H9 (cell line): ENCODE measurements around the gene IMMP2L. TPM values are rescaled to one million over a fixed set of nuclear protein-coding genes. Genes with fewer than 3 reads are reported as not detected.

ENCODE experiments used
- DNase-seq: peaks from one replicate; pipeline ENCODE4 v3.0.0-alpha.2; 2017
- H2AFZ ChIP-seq: one replicate; pipeline ENCODE4 v1.6.1; 2013; ENCODE audit warnings: mild to moderate bottlenecking, low read length, control low read depth, moderate library complexity
- H2AK5ac ChIP-seq: 2 replicates; pipeline ENCODE4 v1.6.1; 2013; ENCODE audit warnings: low read length, control low read depth, mixed read lengths; ENCODE audit not compliant: insufficient read length
- H2BK120ac ChIP-seq: one replicate; pipeline ENCODE4 v1.6.1; 2013; ENCODE audit warnings: low read depth, mild to moderate bottlenecking, low read length, control low read depth, inconsistent platforms; ENCODE audit not compliant: poor library complexity, severe bottlenecking
- H2BK12ac ChIP-seq: 2 replicates; pipeline ENCODE4 v1.6.1; 2013; ENCODE audit warnings: low read length, control low read depth, mixed read lengths, low read depth; ENCODE audit not compliant: insufficient read length
- H2BK15ac ChIP-seq: 2 replicates; pipeline ENCODE4 v1.6.1; 2013; ENCODE audit warnings: low read depth, low read length, control low read depth
- H2BK20ac ChIP-seq: one replicate; pipeline ENCODE4 v1.6.1; 2013; ENCODE audit warnings: low read depth, mild to moderate bottlenecking, low read length, control low read depth, inconsistent platforms; ENCODE audit not compliant: poor library complexity, severe bottlenecking
- H2BK5ac ChIP-seq: 2 replicates; pipeline ENCODE4 v1.6.1; 2013; ENCODE audit warnings: low read length, control low read depth, mixed read lengths; ENCODE audit not compliant: insufficient read length
- H3K14ac ChIP-seq: 2 replicates; pipeline ENCODE4 v1.6.1; 2013; ENCODE audit warnings: low read length, control low read depth; ENCODE audit not compliant: insufficient read depth
- H3K18ac ChIP-seq: 2 replicates; pipeline ENCODE4 v1.6.1; 2013; ENCODE audit warnings: low read depth, mild to moderate bottlenecking, mixed read lengths, low read length, control low read depth; ENCODE audit not compliant: insufficient read length
- H3K23ac ChIP-seq: 2 replicates; pipeline ENCODE4 v1.6.1; 2013; ENCODE audit warnings: low read length, control low read depth, mixed read lengths, low read depth; ENCODE audit not compliant: insufficient read length
- H3K23me2 ChIP-seq: 2 replicates; pipeline ENCODE4 v1.6.1; 2013; ENCODE audit warnings: low read depth, mild to moderate bottlenecking, mixed read lengths, low read length, control low read depth; ENCODE audit not compliant: insufficient read length, poor library complexity, severe bottlenecking
- H3K27ac ChIP-seq: 2 replicates; pipeline ENCODE4 v1.5.1; 2013; ENCODE audit warnings: low read length, control low read depth, mixed read lengths, low read depth; ENCODE audit not compliant: insufficient read length
- H3K27me3 ChIP-seq: 2 replicates; pipeline ENCODE4 v1.6.1; 2013; ENCODE audit warnings: low read length, control low read depth, inconsistent platforms; ENCODE audit not compliant: insufficient read depth
- H3K4ac ChIP-seq: 2 replicates; pipeline ENCODE4 v1.6.1; 2013; ENCODE audit warnings: low read depth, mild to moderate bottlenecking, control low read depth, inconsistent platforms, low read length, moderate library complexity
- H3K4me1 ChIP-seq: 2 replicates; pipeline ENCODE4 v1.6.1; 2013; ENCODE audit warnings: low read length, control low read depth, inconsistent platforms; ENCODE audit not compliant: insufficient read depth
- H3K4me2 ChIP-seq: 2 replicates; pipeline ENCODE4 v1.6.1; 2013; ENCODE audit warnings: low read length, control low read depth, mixed read lengths; ENCODE audit not compliant: insufficient read length, insufficient read depth
- H3K56ac ChIP-seq: 2 replicates; pipeline ENCODE4 v1.6.1; 2013; ENCODE audit warnings: low read depth, mild to moderate bottlenecking, mixed read lengths, low read length, control low read depth; ENCODE audit not compliant: insufficient read length
- H3K79me1 ChIP-seq: 2 replicates; pipeline ENCODE4 v1.6.1; 2013; ENCODE audit warnings: low read depth, mild to moderate bottlenecking, moderate library complexity, low read length, control low read depth, inconsistent platforms; ENCODE audit not compliant: insufficient read depth, poor library complexity, severe bottlenecking
- H3K79me2 ChIP-seq: 2 replicates; pipeline ENCODE4 v1.6.1; 2013; ENCODE audit warnings: low read length, control low read depth, inconsistent platforms; ENCODE audit not compliant: insufficient read depth
- H3K9ac ChIP-seq: 2 replicates; pipeline ENCODE4 v1.6.1; 2013; ENCODE audit warnings: low read length, control low read depth, mixed read lengths; ENCODE audit not compliant: insufficient read length; ENCODE audit errors: extremely low read depth
- H3K9me3 ChIP-seq: one replicate; pipeline ENCODE4 v1.6.1; 2013; ENCODE audit warnings: low read depth, low read length, inconsistent platforms; ENCODE audit not compliant: control insufficient read depth
- H3T11ph ChIP-seq: one replicate; pipeline ENCODE4 v1.6.1; 2013; ENCODE audit warnings: mild to moderate bottlenecking, low read length, control low read depth, inconsistent platforms
- H4K20me1 ChIP-seq: one replicate; pipeline ENCODE4 v1.6.1; 2013; ENCODE audit not compliant: control insufficient read depth, insufficient read length, insufficient read depth
- H4K5ac ChIP-seq: 2 replicates; pipeline ENCODE4 v1.6.1; 2013; ENCODE audit warnings: low read depth, mild to moderate bottlenecking, mixed read lengths, low read length, control low read depth; ENCODE audit not compliant: insufficient read length
- H4K8ac ChIP-seq: replicated peaks from 2 replicates; pipeline ENCODE4 v1.6.1; 2013; ENCODE audit warnings: low read length, control low read depth, mixed read lengths, low read depth; ENCODE audit not compliant: insufficient read length
- H4K91ac ChIP-seq: 2 replicates; pipeline ENCODE4 v1.6.1; 2013; ENCODE audit warnings: low read depth, mild to moderate bottlenecking, moderate library complexity, mixed read lengths, low read length, control low read depth; ENCODE audit not compliant: insufficient read length
- H3K27ac Mint-ChIP-seq, 3 experiments: 2 replicates in 2 of 3; 3 replicates in 1 of 3; pipeline ENCODE4 v1.8.0; 2020 to 2021; ENCODE audit warnings: mixed read lengths in 3 of 3, mild to moderate bottlenecking in 1 of 3, moderate library complexity in 1 of 3
- H3K27me3 Mint-ChIP-seq: 2 replicates; pipeline ENCODE4 v1.8.0; 2021; ENCODE audit warnings: low read depth, mild to moderate bottlenecking, moderate library complexity, mixed read lengths
- H3K36me3 Mint-ChIP-seq, 3 experiments: 2 replicates in 2 of 3; 3 replicates in 1 of 3; pipeline ENCODE4 v1.8.0; 2020 to 2021; ENCODE audit warnings: low read depth in 3 of 3, mixed read lengths in 3 of 3; ENCODE audit not compliant: insufficient read depth in 1 of 3
- H3K4me1 Mint-ChIP-seq, 2 experiments: 2 replicates each; pipeline ENCODE4 v1.8.0; 2020; ENCODE audit warnings: mixed read lengths in 2 of 2
- H3K4me3 Mint-ChIP-seq, 2 experiments: 2 replicates in 1 of 2; 3 replicates in 1 of 2; pipeline ENCODE4 v1.8.0; 2020 to 2021; ENCODE audit warnings: mild to moderate bottlenecking in 2 of 2, mixed read lengths in 2 of 2, moderate library complexity in 1 of 2
- H3K9me3 Mint-ChIP-seq, 2 experiments: 2 replicates in 1 of 2; 3 replicates in 1 of 2; pipeline ENCODE4 v1.8.0; 2020; ENCODE audit warnings: mild to moderate bottlenecking in 2 of 2, mixed read lengths in 2 of 2, moderate library complexity in 1 of 2
- CTCF ChIP-seq: fragments of 200-600 bp; sonication (generic); conservative IDR thresholded peaks from 3 replicates; pipeline ENCODE4 v1.8.0; 2021; ENCODE audit warnings: antibody characterized with exemption, mild to moderate bottlenecking
- WGBS: extraction: QIAGEN DNeasy Blood & Tissue Kit; methylation state at CpG from one replicate; pipeline ENCODE4 v1.1.7; 2013; ENCODE audit warnings: missing lambda C conversion rate, low lambda C conversion rate, mixed read lengths; ENCODE audit not compliant: insufficient read length; ENCODE audit errors: extremely low coverage; 5-methylcytosine and 5-hydroxymethylcytosine counted together
- total RNA-seq: library from RNA; stranded (reverse); gene quantifications from 2 replicates; pipeline ENCODE4 v1.2.1, GENCODE V29; 2021

The IMMP2L gene
- total RNA-seq, 1 experiment from 2014 or later: 14.7 TPM

- peaks cover 0 to 6% of the 10 kb centered on the region in 2 experiments; a peak in 2 of 5 replicates for H3K9me3 Mint-ChIP-seq
- Histone ChIP-seq H4K8ac (no peak overlapping the region), H3K4me2 (no peak overlapping the region), H3K27ac (no peak overlapping the region), H3K9ac (no peak overlapping the region), H4K5ac (no peak overlapping the region), H3K79me1 (no peaks in the 10 kb centered on the region), H4K20me1 (no peaks in the 10 kb centered on the region), H3K79me2 (no peaks in the 10 kb centered on the region), H2AFZ (no peak overlapping the region), H3K4me1 (no peaks in the 10 kb centered on the region), H3K9me3 (no peaks in the 10 kb centered on the region), H2BK120ac (no peak overlapping the region), H2BK20ac (no peak overlapping the region), H2BK12ac (no peak overlapping the region), H3T11ph (no peak overlapping the region), H2BK15ac (no peak overlapping the region), H3K27me3 (no peaks in the 10 kb centered on the region), H3K4ac (no peak overlapping the region), H4K91ac (no peak overlapping the region), H3K23me2 (no peaks in the 10 kb centered on the region), H2AK5ac (no peak overlapping the region), H3K56ac (no peak overlapping the region), H3K23ac (no peak overlapping the region), H3K18ac (no peak overlapping the region), H2BK5ac (no peak overlapping the region), H3K14ac (no peak overlapping the region)
- peaks cover 0 to 10% (median 0%) of the 10 kb centered on the region in 3 experiments; a peak in 3 of 7 replicates for H3K36me3 Mint-ChIP-seq
- H3K27ac Mint-ChIP-seq: 0 out of 7 replicates have a peak overlapping the region, but pooled peaks of 1 of the 3 experiments have one; percentile 19
- no peaks in the 10 kb centered on the region for H3K27me3 Mint-ChIP-seq
- TF ChIP-seq CTCF: no peak
- peaks cover 4 to 6% of the 10 kb centered on the region in 2 experiments; a peak in 2 of 4 replicates for H3K4me1 Mint-ChIP-seq
- no peak overlapping the region for H3K4me3 Mint-ChIP-seq
- no CpG with 5 or more reads among the region's 1 CpG for WGBS
- no peak for DNase-seq
These were observed 352.2 kb downstream of the IMMP2L start for GRCh38 chr7:111210043-111210442.
